Activated gamma-delta T cell treated with anti-CD3 and anti-CD28 coated beads, Interleukin-2, amount 50 U/mL, for 16 hours (primary cell): Measurements from ENCODE around the gene MAG.

Experiments used
- DNase-seq: peaks from one replicate; pipeline ENCODE4 v3.0.0-alpha.2; 2020; ENCODE audit warnings: low read depth

Gene MAG

GRCh38 chr19:35318679-35319448, 26.9 kb downstream of the MAG start:
- no peak for DNase-seq

- no peak for DNase-seq
Observed at GRCh38 chr19:35320065-35320713, 28.2 kb downstream of the MAG start.

GRCh38 chr19:35321291-35321690, 29.3 kb downstream of the MAG start:
- DNase-seq: no peak

- no peak for DNase-seq
Observed at GRCh38 chr19:35322014-35322413, 30.1 kb downstream of the MAG start.

- DNase-seq: no peak
Observed at GRCh38 chr19:35327642-35328041, 35.7 kb downstream of the MAG start.

GRCh38 chr19:35328851-35329285, 36.9 kb downstream of the MAG start, which contains the start of gene CD22:
Gene CD22, plus strand, starts transcription at chr19:35329187. Its CDS starts 2,854 bp downstream, at chr19:35332041.
- DNase-seq: no peak

- no peak for DNase-seq
Observed at GRCh38 chr19:35329323-35329722, 37.4 kb downstream of the MAG start.

- DNase-seq: no peak
Observed at GRCh38 chr19:35330475-35330874, 38.5 kb downstream of the MAG start.

- no peak for DNase-seq
Observed at GRCh38 chr19:35331551-35332214, 39.7 kb downstream of the MAG start.

- no peak for DNase-seq
Observed at GRCh38 chr19:35332817-35333216, 40.9 kb downstream of the MAG start.

GRCh38 chr19:35334144-35334753, 42.3 kb downstream of the MAG start:
- DNase-seq: no peak

- DNase-seq: no peak
Observed at GRCh38 chr19:35336166-35336955, 44.4 kb downstream of the MAG start.

- no peak for DNase-seq
Observed at GRCh38 chr19:35337097-35337983, 45.4 kb downstream of the MAG start.

GRCh38 chr19:35337984-35338296, 46.0 kb downstream of the MAG start:
- no peak for DNase-seq

- DNase-seq: no peak
Observed at GRCh38 chr19:35340431-35340830, 48.5 kb downstream of the MAG start.

GRCh38 chr19:35341006-35341405, 49.0 kb downstream of the MAG start:
- DNase-seq: no peak

- DNase-seq: no peak
Observed at GRCh38 chr19:35341565-35342225, 49.7 kb downstream of the MAG start.

- DNase-seq: no peak
Observed at GRCh38 chr19:35342430-35342829, 50.5 kb downstream of the MAG start.

GRCh38 chr19:35344511-35345031, 52.6 kb downstream of the MAG start:
- DNase-seq: no peak

GRCh38 chr19:35345671-35346111, 53.7 kb downstream of the MAG start:
- DNase-seq: no peak
